Body of pancreas (tissue), 4 donors: ENCODE measurements around the gene SPC24.
"Not testable (repeated sequence)": the region's sequence is repeated elsewhere in the genome, so short reads cannot be mapped to it uniquely, and the experiment has no call there.

Experiments
- CTCF ChIP-seq, 7 experiments: fragments of 450-650 bp in 4 of 7; fragments of 200-600 bp in 3 of 7; sonication (generic) in 3 of 7; IDR thresholded peaks; one replicate each; pipeline ENCODE4 v1.5.1; 2016 to 2019; ENCODE audit warnings: antibody characterized with exemption in 7 of 7
- POLR2A ChIP-seq, 3 donors: fragments of 450-650 bp; IDR thresholded peaks; one replicate each; pipeline ENCODE4 v1.6.1; 2016; ENCODE audit warnings: antibody characterized with exemption in 3 of 3, mild to moderate bottlenecking in 2 of 3

- not testable (repeated sequence) for TF ChIP-seq CTCF, POLR2A (IDR thresholded peaks at IDR 0.05)
These were observed 15.5 kb downstream of the SPC24 start for GRCh38 chr19:11140023-11140538.
